K562 (cell line): Measurements from ENCODE around the gene IRF8.

Source experiments
- HCFC1 ChIP-seq: IDR thresholded peaks from 2 replicates; pipeline ENCODE4 v1.6.1; 2012; ENCODE audit warnings: low read depth, low read length, improper control_type of control experiment
- SMC3 ChIP-seq: conservative IDR thresholded peaks from 2 replicates; pipeline ENCODE4 v1.6.1; 2011; ENCODE audit warnings: low read depth, low read length, improper control_type of control experiment; ENCODE audit not compliant: insufficient read depth
- TAF1 ChIP-seq: IDR thresholded peaks from 2 replicates; pipeline ENCODE4 v1.6.1; 2011; ENCODE audit warnings: mild to moderate bottlenecking, low read length, moderate library complexity; ENCODE audit not compliant: insufficient read depth, control insufficient read depth, severe bottlenecking; ENCODE audit errors: extremely low read depth
- U2AF1 ChIP-seq: fragments of 200-400 bp; formaldehyde crosslinking; optimal IDR thresholded peaks from 2 replicates; pipeline ENCODE3; 2017; ENCODE audit warnings: mild to moderate bottlenecking, low read depth, low read length, moderate library complexity
- XRCC3 ChIP-seq: fragments of 450-650 bp; IDR thresholded peaks from 2 replicates; pipeline ENCODE4 v1.6.1; 2017; ENCODE audit warnings: mild to moderate bottlenecking, moderate library complexity
- TF ChIP-seq, protein P1 (sequence below), 3 experiments: IDR thresholded peaks in 2 of 3; conservative IDR thresholded peaks in 1 of 3; 2 replicates each; pipeline ENCODE4 v1.5.1; 2011 to 2012; ENCODE audit warnings: low read length in 3 of 3, mild to moderate bottlenecking in 3 of 3, control low read depth in 2 of 3, improper control_type of control experiment in 1 of 3, inconsistent platforms in 1 of 3, low read depth in 1 of 3, mixed read lengths in 1 of 3, moderate library complexity in 1 of 3; ENCODE audit not compliant: insufficient read depth in 2 of 3
- TF ChIP-seq, protein P2 (sequence below), 2 experiments: fragments of 450-650 bp in 1 of 2; sonication (generic) in 1 of 2; formaldehyde crosslinking in 1 of 2; IDR thresholded peaks in 1 of 2; conservative IDR thresholded peaks in 1 of 2; 2 replicates each; pipeline versions ENCODE4 v1.6.1 to v1.8.1; 2016 to 2023; ENCODE audit warnings: mild to moderate bottlenecking in 2 of 2, moderate library complexity in 2 of 2, inconsistent platforms in 1 of 2, missing genetic modification reagents in 1 of 2

DNA sequence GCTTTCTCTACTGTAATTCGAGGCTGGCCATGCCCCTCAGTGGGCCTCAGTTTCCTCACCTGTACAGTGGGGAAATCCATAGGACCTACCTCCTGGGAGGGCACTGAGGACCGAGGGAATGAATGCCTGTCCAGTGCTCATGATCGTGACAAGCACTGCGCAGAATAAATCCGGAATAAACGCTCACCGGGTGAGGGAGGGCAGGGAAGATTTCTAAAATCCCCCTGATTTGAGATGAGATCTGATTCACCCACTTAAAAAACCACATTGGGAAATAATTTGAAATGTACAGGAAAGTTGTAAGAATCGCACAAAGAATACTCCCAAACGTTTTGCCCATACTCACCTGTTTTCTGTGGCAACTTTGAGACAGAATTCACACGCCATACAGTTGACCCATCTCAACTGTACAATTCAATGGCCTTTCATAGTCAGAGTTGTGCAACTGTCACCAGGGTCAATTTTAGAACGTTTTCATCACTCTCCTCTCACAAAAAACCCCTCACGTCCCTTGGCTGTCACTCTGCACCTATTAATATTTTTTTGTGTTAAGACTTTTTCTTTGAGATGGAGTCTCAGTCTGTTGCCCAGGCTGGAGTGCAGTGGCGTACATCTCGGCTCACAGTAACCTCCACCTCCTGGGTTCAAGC is 49.8 kb downstream of the IRF8 start:
- no peak for TF ChIP-seq U2AF1
- no peak for TF ChIP-seq TAF1
- TF ChIP-seq HCFC1: no peak
- TF ChIP-seq, protein P1, sequence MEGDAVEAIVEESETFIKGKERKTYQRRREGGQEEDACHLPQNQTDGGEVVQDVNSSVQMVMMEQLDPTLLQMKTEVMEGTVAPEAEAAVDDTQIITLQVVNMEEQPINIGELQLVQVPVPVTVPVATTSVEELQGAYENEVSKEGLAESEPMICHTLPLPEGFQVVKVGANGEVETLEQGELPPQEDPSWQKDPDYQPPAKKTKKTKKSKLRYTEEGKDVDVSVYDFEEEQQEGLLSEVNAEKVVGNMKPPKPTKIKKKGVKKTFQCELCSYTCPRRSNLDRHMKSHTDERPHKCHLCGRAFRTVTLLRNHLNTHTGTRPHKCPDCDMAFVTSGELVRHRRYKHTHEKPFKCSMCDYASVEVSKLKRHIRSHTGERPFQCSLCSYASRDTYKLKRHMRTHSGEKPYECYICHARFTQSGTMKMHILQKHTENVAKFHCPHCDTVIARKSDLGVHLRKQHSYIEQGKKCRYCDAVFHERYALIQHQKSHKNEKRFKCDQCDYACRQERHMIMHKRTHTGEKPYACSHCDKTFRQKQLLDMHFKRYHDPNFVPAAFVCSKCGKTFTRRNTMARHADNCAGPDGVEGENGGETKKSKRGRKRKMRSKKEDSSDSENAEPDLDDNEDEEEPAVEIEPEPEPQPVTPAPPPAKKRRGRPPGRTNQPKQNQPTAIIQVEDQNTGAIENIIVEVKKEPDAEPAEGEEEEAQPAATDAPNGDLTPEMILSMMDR (IDR thresholded peaks at IDR 0.05 in 2 of 3, conservative IDR thresholded peaks at IDR 0.05 in 1 of 3; ENCODE audit: insufficient read depth in 2 of 3, low read depth in 1 of 3, low read length in 3 of 3): no peak
- no peak for TF ChIP-seq XRCC3
- TF ChIP-seq, protein P2, sequence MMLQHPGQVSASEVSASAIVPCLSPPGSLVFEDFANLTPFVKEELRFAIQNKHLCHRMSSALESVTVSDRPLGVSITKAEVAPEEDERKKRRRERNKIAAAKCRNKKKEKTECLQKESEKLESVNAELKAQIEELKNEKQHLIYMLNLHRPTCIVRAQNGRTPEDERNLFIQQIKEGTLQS (IDR thresholded peaks at IDR 0.05): no peak
- TF ChIP-seq, protein P2 (CRISPR knock-in tag; conservative IDR thresholded peaks at IDR 0.05): no peak
- no peak for TF ChIP-seq SMC3
